ENCODE results near the gene PNPLA6.

DNA sequence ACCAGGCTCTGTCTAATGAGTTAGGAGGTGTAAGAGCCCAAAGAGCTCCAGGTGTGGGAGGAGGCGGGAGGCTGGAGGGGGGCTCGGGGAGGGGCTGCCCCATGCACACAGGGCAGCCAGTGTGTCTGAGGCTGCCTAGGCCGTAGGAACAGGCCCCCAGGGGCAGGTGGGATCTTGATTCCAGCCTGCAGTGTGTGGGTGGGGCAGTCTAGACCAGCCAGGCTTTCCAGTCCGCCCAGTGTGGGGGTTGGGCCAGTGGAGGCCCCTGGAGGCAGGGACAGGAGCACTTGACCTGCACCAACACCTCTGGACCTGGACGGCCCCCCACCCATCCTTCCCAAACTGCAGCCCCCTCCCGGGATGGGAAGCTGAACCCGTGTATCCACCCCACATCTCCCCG, 54.7 kb downstream of the PNPLA6 start:
- TF ChIP-seq, protein P1, sequence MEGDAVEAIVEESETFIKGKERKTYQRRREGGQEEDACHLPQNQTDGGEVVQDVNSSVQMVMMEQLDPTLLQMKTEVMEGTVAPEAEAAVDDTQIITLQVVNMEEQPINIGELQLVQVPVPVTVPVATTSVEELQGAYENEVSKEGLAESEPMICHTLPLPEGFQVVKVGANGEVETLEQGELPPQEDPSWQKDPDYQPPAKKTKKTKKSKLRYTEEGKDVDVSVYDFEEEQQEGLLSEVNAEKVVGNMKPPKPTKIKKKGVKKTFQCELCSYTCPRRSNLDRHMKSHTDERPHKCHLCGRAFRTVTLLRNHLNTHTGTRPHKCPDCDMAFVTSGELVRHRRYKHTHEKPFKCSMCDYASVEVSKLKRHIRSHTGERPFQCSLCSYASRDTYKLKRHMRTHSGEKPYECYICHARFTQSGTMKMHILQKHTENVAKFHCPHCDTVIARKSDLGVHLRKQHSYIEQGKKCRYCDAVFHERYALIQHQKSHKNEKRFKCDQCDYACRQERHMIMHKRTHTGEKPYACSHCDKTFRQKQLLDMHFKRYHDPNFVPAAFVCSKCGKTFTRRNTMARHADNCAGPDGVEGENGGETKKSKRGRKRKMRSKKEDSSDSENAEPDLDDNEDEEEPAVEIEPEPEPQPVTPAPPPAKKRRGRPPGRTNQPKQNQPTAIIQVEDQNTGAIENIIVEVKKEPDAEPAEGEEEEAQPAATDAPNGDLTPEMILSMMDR (IDR thresholded peaks at IDR 0.05; ENCODE audit: low read depth, low read length), result no peak
- no peak for TF ChIP-seq EZH2phosphoT487 (IDR thresholded peaks at IDR 0.05; ENCODE audit: low read depth)
